Transverse colon (tissue), 4 donors: ENCODE data around the gene LRBA.

Experiments
- EP300 ChIP-seq: sonication (generic); formaldehyde crosslinking; IDR thresholded peaks from one replicate; pipeline ENCODE4 v1.6.1; 2017; ENCODE audit warnings: antibody characterized with exemption, low read depth
- POLR2A ChIP-seq: fragments of 450-650 bp; IDR thresholded peaks from one replicate; pipeline ENCODE4 v1.6.1; 2016; ENCODE audit warnings: antibody characterized with exemption, mild to moderate bottlenecking, moderate library complexity
- POLR2AphosphoS5 ChIP-seq, 3 donors: sonication (generic); formaldehyde crosslinking; IDR thresholded peaks; one replicate each; pipeline ENCODE4 v1.6.1; 2016; ENCODE audit warnings: antibody characterized with exemption in 3 of 3
- TF ChIP-seq, protein P1 (sequence below), 5 experiments: fragments of 200-600 bp in 3 of 5; fragments of 450-650 bp in 2 of 5; sonication (generic) in 3 of 5; IDR thresholded peaks; 1 replicate in 2 of 5; 2 replicates in 3 of 5; pipeline ENCODE4 v1.5.1; 2016 to 2017; ENCODE audit warnings: antibody characterized with exemption in 5 of 5, inconsistent platforms in 3 of 5, mild to moderate bottlenecking in 2 of 5, moderate library complexity in 1 of 5

DNA sequence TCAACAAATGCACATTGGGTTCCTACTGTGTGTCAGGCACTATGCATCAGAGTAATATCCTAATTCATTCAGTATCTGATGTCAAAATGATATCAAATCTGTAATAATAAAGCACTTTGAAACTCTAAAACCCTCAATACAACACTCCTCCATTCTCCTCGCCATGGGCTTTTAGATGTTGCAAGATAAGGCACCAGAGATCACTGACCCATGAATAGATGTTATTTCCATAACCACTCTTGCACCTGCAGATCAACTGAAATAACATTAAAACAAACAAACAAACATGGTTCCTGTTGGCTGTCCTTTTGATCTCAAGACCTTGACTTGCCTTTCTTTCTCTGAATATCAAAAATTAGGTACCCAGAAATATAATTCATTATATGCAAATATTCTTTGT lies 333.0 kb downstream of the LRBA start:
- no peak for TF ChIP-seq POLR2AphosphoS5 (IDR thresholded peaks at IDR 0.05)
- TF ChIP-seq, protein P1, sequence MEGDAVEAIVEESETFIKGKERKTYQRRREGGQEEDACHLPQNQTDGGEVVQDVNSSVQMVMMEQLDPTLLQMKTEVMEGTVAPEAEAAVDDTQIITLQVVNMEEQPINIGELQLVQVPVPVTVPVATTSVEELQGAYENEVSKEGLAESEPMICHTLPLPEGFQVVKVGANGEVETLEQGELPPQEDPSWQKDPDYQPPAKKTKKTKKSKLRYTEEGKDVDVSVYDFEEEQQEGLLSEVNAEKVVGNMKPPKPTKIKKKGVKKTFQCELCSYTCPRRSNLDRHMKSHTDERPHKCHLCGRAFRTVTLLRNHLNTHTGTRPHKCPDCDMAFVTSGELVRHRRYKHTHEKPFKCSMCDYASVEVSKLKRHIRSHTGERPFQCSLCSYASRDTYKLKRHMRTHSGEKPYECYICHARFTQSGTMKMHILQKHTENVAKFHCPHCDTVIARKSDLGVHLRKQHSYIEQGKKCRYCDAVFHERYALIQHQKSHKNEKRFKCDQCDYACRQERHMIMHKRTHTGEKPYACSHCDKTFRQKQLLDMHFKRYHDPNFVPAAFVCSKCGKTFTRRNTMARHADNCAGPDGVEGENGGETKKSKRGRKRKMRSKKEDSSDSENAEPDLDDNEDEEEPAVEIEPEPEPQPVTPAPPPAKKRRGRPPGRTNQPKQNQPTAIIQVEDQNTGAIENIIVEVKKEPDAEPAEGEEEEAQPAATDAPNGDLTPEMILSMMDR (IDR thresholded peaks at IDR 0.05): no peak
- TF ChIP-seq EP300: no peak
- TF ChIP-seq POLR2A: no peak
